ENCODE results near the gene IGFBPL1.
"Not testable (repeated sequence)": the region's sequence is repeated elsewhere in the genome, so short reads cannot be mapped to it uniquely, and the experiment has no call there.

IGFBPL1 gene

DNA sequence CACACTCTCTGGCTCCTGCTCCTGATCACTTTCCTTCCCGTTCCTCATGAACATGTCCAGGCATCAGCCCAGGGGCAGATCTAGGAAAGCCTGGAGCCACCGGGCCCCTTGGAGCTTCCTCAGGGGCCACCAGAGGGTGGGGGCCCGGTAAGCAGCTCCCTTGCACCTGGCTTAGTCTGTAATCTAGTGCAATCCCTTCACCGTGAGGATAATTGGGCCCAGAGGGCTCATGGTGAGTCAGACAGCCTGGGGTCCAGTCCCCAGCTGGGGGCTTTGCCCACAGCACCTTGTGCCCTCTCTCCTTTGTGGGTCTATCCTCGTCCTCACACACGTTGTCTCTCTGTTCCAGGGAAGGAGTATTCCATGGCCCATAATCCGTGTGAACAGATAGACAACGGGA, 42.1 kb downstream of the IGFBPL1 start:
- H3K9me3 Mint-ChIP-seq: peaks cover 2% of the 10 kb centered on the region

DNA sequence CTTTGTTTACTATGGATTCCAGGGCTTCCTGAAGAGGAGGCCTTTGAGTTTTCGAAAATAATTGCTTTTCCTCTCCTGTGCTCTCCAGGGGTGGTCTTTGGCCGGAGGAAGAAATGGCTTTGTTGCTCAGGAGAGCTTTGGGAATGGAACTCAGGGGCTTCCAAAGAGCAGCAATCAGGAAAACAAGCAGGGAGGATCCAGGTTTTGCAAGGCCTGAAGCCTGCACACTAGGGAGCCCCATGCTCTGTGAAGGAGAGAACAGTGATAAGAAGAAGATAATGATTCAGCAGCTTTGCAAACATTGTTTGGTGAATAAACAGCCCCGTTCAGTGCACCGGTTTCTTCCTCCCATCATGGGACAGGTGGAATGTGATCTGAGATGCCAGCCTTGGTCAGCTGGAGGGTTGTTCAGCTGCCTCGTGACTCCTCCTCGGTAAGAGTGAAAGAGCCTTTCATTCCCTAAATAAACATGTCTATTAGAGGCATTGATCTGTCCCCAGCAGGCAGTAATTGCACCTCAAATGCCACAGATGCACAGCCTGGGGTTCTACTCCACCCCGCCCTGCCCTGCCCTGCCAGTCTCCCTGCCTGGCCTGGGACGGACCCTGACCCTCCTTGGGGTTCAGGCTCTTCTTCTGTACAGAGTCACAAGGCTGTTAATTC, 43.3 kb downstream of the IGFBPL1 start:
- H3K36me3 Mint-ChIP-seq (ENCODE audit: low read depth): no peaks in the 10 kb centered on the region
- peaks cover 2% of the 10 kb centered on the region for H3K9me3 Mint-ChIP-seq
- peak overlapping the region; percentile 87 to 96 (median 93) for H3K27ac Mint-ChIP-seq
- peaks cover 20% of the 10 kb centered on the region for H3K27me3 Mint-ChIP-seq (ENCODE audit: low read depth)
- H3K4me3 Mint-ChIP-seq: peak overlapping the region in 1 of 3 experiments; percentile 55
- H3K4me1 Mint-ChIP-seq: peaks cover 71% of the 10 kb centered on the region
- TF ChIP-seq, protein P1, sequence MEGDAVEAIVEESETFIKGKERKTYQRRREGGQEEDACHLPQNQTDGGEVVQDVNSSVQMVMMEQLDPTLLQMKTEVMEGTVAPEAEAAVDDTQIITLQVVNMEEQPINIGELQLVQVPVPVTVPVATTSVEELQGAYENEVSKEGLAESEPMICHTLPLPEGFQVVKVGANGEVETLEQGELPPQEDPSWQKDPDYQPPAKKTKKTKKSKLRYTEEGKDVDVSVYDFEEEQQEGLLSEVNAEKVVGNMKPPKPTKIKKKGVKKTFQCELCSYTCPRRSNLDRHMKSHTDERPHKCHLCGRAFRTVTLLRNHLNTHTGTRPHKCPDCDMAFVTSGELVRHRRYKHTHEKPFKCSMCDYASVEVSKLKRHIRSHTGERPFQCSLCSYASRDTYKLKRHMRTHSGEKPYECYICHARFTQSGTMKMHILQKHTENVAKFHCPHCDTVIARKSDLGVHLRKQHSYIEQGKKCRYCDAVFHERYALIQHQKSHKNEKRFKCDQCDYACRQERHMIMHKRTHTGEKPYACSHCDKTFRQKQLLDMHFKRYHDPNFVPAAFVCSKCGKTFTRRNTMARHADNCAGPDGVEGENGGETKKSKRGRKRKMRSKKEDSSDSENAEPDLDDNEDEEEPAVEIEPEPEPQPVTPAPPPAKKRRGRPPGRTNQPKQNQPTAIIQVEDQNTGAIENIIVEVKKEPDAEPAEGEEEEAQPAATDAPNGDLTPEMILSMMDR (IDR thresholded peaks at IDR 0.05; ENCODE audit: unreplicated experiment in 3 of 3): no peak

More for the DNA sequence above, 42.1 kb downstream of the IGFBPL1 start:
- TF ChIP-seq, protein P1 (IDR thresholded peaks at IDR 0.05; ENCODE audit: unreplicated experiment in 3 of 3): no peak
- Mint-ChIP-seq H3K27me3 (ENCODE audit: low read depth) (peaks cover 20% of the 10 kb centered on the region), H3K4me1 (peaks cover 72% of the 10 kb centered on the region), H3K36me3 (ENCODE audit: low read depth) (no peaks in the 10 kb centered on the region), H3K4me3 (no peak overlapping the region), H3K27ac (peak overlapping the region; percentile 87 to 96 (median 93))

DNA sequence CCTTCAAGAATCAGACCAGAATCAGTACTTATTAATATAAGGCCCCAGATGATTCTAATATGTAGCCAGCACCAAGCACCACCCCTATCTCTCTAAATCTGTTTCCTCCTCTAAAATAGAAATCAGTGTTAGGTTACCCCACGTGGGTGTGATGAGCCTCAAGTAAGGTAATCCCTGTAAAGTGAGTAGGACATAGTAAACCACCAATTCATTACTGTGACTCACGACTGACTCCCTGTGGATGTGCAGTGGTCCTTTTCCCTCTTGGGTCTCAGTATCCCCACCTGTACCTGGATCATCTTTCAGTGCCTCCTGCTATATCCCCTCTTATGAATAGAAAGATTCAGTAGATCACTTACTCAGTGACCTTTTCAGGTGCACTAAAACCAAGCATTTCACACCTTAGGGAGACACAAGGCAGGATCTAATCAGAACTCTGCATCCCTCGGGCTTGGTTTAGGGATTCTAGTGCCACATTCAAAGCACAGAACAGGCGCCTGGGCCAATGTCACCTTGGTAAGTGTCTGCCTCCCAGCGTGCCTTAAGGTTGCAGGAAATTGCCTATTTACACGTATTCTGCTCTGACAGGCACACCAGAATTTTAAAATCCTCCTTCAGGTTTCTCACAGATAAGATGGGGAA, 43.9 kb downstream of the IGFBPL1 start:
- peaks cover 2% of the 10 kb centered on the region for H3K9me3 Mint-ChIP-seq
- H3K4me3 Mint-ChIP-seq: peak overlapping the region in 1 of 3 experiments; percentile 55
- peaks cover 71% of the 10 kb centered on the region for H3K4me1 Mint-ChIP-seq
- no peaks in the 10 kb centered on the region for H3K36me3 Mint-ChIP-seq (ENCODE audit: low read depth)
- TF ChIP-seq, protein P1 (IDR thresholded peaks at IDR 0.05; ENCODE audit: unreplicated experiment in 3 of 3): no peak
- peaks cover 20% of the 10 kb centered on the region for H3K27me3 Mint-ChIP-seq (ENCODE audit: low read depth)
- peak overlapping the region; percentile 87 to 96 (median 93) for H3K27ac Mint-ChIP-seq

DNA sequence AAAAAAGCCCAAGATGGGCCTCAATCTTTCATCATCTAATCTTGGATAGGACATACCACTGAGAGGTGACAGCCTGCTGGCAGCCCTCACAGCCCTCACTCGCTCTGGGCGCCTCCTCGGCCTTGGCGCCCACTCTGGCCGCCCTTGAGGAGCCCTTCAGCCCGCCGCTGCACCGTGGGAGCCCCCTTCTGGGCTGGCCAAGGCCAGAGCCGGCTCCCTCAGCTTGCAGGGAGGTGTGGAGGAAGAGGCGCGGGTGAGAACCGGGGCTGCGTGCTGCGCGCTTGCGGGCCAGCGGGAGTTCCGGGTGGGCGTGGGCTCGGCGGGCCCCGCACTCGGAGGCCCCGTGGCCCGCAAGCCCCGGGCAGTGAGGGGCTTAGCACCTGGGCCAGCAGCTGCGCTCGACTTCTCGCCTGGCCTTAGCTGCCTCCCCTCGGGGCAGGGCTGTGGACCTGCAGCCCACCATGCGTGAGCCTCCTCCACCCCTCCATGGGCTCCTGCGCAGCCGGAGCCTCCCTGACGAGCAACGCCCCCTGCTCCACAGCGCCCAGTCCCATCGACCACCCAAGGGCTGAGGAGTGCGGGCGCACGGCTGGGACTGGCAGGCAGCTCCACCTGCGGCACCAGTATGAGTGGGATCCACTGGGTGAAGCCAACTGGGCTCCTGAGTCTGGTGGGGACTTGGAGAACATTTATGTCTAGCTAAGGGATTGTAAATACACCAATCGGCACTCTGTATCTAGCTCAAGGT, 46.7 kb downstream of the IGFBPL1 start:
- H3K27ac Mint-ChIP-seq; H3K4me3 Mint-ChIP-seq; H3K9me3 Mint-ChIP-seq; H3K36me3 Mint-ChIP-seq (ENCODE audit: low read depth): not testable (repeated sequence)
- Mint-ChIP-seq H3K27me3 (ENCODE audit: low read depth) (peaks cover 16% of the 10 kb centered on the region), H3K4me1 (peaks cover 68% of the 10 kb centered on the region)

DNA sequence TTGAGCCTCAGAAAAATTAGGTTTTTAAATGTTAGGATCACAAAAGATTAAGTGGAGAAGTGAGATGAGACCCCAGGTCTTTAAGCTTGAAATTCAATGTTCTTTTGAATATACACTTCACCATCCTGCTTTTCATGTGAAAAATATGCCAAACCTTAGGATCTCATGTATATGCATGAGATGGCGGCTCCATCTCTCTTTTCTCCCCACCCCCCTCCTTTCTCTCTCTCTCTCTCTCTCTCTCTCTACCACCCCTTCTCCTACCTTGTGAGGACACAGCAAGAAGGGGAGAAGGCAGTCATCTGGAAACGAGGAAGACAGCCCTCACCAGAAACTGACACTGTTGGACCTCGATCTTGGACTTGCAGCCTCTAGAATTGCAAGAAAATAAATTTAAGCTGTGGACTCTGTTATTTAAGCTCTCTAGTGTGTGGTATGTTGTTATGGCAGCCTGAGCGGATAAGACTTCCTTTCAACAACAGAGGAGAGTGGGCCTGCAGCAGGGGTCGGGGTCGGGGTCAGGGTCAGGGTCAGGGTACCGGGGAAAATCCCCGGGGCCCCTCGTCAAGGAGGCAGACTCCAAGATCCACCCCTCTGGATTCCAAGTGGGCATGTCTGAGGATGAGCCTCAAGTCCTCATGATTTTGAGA, 48.1 kb downstream of the IGFBPL1 start:
- peak overlapping the region; percentile 16 to 60 (median 45) for H3K27ac Mint-ChIP-seq

More for the DNA sequence above, 48.1 kb downstream of the IGFBPL1 start:
- Mint-ChIP-seq H3K4me3 (no peak overlapping the region), H3K27me3 (ENCODE audit: low read depth) (peaks cover 19% of the 10 kb centered on the region), H3K36me3 (ENCODE audit: low read depth) (no peaks in the 10 kb centered on the region), H3K9me3 (no peaks in the 10 kb centered on the region), H3K4me1 (peaks cover 62% of the 10 kb centered on the region)
- TF ChIP-seq, protein P1 (IDR thresholded peaks at IDR 0.05; ENCODE audit: unreplicated experiment in 3 of 3): no peak
